HepG2 (cell line): Measurements from ENCODE around the gene C1orf94.

Source experiments
- EED ChIP-seq: sonication (generic); formaldehyde crosslinking; IDR thresholded peaks from 2 replicates; pipeline ENCODE4 v1.5.0; 2020; ENCODE audit warnings: mild to moderate bottlenecking, missing genetic modification reagents
- POLR2AphosphoS5 ChIP-seq: IDR thresholded peaks from 2 replicates; pipeline ENCODE4 v1.6.1; 2012; ENCODE audit warnings: low read depth, low read length
- TBL1XR1 ChIP-seq: fragments of 150-350 bp; IDR thresholded peaks from 2 replicates; pipeline ENCODE4 v1.6.1; 2014; ENCODE audit warnings: borderline replicate concordance, low read length; ENCODE audit not compliant: partially characterized antibody
- ZFP90 ChIP-seq: sonication (generic); formaldehyde crosslinking; IDR thresholded peaks from 2 replicates; pipeline ENCODE4 v1.8.0; 2022; ENCODE audit warnings: missing genetic modification reagents, mild to moderate bottlenecking, inconsistent platforms, borderline replicate concordance
- ZNF724P ChIP-seq: sonication (generic); formaldehyde crosslinking; IDR thresholded peaks from 2 replicates; pipeline ENCODE4 v1.8.0; 2022; ENCODE audit warnings: missing genetic modification reagents, borderline replicate concordance
- TF ChIP-seq, protein P1 (sequence below): sonication (generic); formaldehyde crosslinking; IDR thresholded peaks from 2 replicates; pipeline ENCODE4 v1.8.1; 2023; ENCODE audit warnings: missing genetic modification reagents, inconsistent platforms, borderline replicate concordance
- TF ChIP-seq, protein P2 (sequence below), 2 experiments: fragments of 450-650 bp in 1 of 2; sonication (generic) in 1 of 2; formaldehyde crosslinking in 1 of 2; IDR thresholded peaks; 2 replicates each; pipeline versions ENCODE4 v1.6.1 to v1.8.0; 2016 to 2022; ENCODE audit warnings: antibody characterized with exemption in 1 of 2, mild to moderate bottlenecking in 1 of 2, missing genetic modification reagents in 1 of 2

DNA sequence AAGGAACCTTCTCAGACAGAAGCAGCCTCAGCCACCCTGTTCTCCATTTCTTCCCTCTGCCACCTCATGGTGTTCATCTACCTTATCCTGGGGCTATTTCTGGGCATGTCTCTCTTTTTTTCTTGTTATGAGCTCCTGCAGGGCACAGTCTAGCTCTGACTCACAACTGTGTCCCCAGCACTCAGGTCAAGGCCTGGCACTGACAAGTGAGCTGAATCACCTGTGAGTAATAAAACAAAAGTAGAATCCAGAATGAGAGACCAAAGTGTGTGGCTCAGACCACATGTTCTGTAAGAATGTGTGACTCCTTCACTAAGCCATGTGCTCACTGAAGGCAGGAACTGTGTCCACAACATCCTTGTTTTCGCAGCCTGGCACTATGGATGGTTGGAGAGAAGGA, 23.2 kb downstream of the C1orf94 start:
- no peak for TF ChIP-seq EED (CRISPR knock-in tag)
- no peak for TF ChIP-seq ZFP90 (CRISPR knock-in tag)
- TF ChIP-seq, protein P1, sequence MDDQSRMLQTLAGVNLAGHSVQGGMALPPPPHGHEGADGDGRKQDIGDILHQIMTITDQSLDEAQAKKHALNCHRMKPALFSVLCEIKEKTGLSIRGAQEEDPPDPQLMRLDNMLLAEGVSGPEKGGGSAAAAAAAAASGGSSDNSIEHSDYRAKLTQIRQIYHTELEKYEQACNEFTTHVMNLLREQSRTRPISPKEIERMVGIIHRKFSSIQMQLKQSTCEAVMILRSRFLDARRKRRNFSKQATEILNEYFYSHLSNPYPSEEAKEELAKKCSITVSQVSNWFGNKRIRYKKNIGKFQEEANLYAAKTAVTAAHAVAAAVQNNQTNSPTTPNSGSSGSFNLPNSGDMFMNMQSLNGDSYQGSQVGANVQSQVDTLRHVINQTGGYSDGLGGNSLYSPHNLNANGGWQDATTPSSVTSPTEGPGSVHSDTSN (CRISPR knock-in tag), result no peak
- TF ChIP-seq ZNF724P (CRISPR knock-in tag), result no peak
- TF ChIP-seq, protein P2, sequence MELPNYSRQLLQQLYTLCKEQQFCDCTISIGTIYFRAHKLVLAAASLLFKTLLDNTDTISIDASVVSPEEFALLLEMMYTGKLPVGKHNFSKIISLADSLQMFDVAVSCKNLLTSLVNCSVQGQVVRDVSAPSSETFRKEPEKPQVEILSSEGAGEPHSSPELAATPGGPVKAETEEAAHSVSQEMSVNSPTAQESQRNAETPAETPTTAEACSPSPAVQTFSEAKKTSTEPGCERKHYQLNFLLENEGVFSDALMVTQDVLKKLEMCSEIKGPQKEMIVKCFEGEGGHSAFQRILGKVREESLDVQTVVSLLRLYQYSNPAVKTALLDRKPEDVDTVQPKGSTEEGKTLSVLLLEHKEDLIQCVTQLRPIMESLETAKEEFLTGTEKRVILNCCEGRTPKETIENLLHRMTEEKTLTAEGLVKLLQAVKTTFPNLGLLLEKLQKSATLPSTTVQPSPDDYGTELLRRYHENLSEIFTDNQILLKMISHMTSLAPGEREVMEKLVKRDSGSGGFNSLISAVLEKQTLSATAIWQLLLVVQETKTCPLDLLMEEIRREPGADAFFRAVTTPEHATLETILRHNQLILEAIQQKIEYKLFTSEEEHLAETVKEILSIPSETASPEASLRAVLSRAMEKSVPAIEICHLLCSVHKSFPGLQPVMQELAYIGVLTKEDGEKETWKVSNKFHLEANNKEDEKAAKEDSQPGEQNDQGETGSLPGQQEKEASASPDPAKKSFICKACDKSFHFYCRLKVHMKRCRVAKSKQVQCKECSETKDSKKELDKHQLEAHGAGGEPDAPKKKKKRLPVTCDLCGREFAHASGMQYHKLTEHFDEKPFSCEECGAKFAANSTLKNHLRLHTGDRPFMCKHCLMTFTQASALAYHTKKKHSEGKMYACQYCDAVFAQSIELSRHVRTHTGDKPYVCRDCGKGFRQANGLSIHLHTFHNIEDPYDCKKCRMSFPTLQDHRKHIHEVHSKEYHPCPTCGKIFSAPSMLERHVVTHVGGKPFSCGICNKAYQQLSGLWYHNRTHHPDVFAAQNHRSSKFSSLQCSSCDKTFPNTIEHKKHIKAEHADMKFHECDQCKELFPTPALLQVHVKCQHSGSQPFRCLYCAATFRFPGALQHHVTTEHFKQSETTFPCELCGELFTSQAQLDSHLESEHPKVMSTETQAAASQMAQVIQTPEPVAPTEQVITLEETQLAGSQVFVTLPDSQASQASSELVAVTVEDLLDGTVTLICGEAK (IDR thresholded peaks at IDR 0.05), result no peak
- TF ChIP-seq, protein P2 (CRISPR knock-in tag; IDR thresholded peaks at IDR 0.05), result no peak
- TF ChIP-seq TBL1XR1, result no peak
- no peak for TF ChIP-seq POLR2AphosphoS5
